NT2/D1 (cell line): ENCODE measurements around the gene PPP1R14B.

Experiments
- SUZ12 ChIP-seq: IDR thresholded peaks from 2 replicates; pipeline ENCODE4 v1.6.1; 2011; ENCODE audit not compliant: insufficient read length, insufficient read depth; ENCODE audit errors: extremely low read depth
- YY1 ChIP-seq: IDR thresholded peaks from 2 replicates; pipeline ENCODE4 v1.6.1; 2011; ENCODE audit not compliant: insufficient read length, insufficient read depth
- ZNF274 ChIP-seq: IDR thresholded peaks from 2 replicates; pipeline ENCODE4 v1.6.1; 2011; ENCODE audit warnings: mild to moderate bottlenecking, low read depth, low read length

GRCh38 chr11:64224151-64224890 lies 22.4 kb downstream of the PPP1R14B start:
- no peak for TF ChIP-seq YY1
- no peak for TF ChIP-seq ZNF274
- TF ChIP-seq SUZ12: no peak
